AG04450 (cell line): Measurements from ENCODE around the gene ARHGAP18. TPM values are rescaled to one million over a fixed set of nuclear protein-coding genes. Genes with fewer than 3 reads are reported as not detected.

ENCODE experiments used
- CTCF ChIA-PET: fragments of 300-600, 350-600 bp; formaldehyde crosslinking; extraction: SDS; loops from one replicate; lab custom pipeline; 2022; ENCODE audit warnings: antibody characterized with exemption, inconsistent platforms; lab: Charles Lee
- POLR2A ChIA-PET: fragments of 350-600 bp; formaldehyde crosslinking; extraction: SDS; loops from one replicate; lab custom pipeline; 2021; ENCODE audit warnings: antibody characterized with exemption, inconsistent platforms; lab: Yijun Ruan, JAX
- DNase-seq: peaks from one replicate; pipeline ENCODE4 v3.0.0-alpha.2; 2011; ENCODE audit warnings: low read depth, low spot score
- H3K27ac ChIP-seq: one replicate; pipeline ENCODE4 v1.5.1; 2012; ENCODE audit warnings: low read depth, low read length, control low read depth
- H3K27me3 ChIP-seq: one replicate; pipeline ENCODE4 v1.6.0; 2012; ENCODE audit warnings: low read length; ENCODE audit not compliant: control insufficient read depth, insufficient read depth
- H3K4me3 ChIP-seq: 2 replicates; pipeline ENCODE4 v1.5.1; 2011; ENCODE audit warnings: mild to moderate bottlenecking, low read depth, low read length, control low read depth
- H3K9me3 ChIP-seq: 2 replicates; pipeline ENCODE4 v1.5.1; 2012; ENCODE audit warnings: low read length; ENCODE audit not compliant: control insufficient read depth, insufficient read depth
- polyA plus RNA-seq: library from polyadenylated mRNA; depleted of rRNA; stranded (reverse); fragments of >200 nt; gene quantifications from 2 replicates; pipeline ENCODE4 v1.2.3, GENCODE V29; 2011
- TF ChIP-seq, protein P1 (sequence below): IDR thresholded peaks from 2 replicates; pipeline ENCODE4 v1.5.1; 2011; ENCODE audit warnings: low read depth, low read length, control low read depth, inconsistent platforms

ARHGAP18 gene
- polyA plus RNA-seq, 1 experiment: 13.9 TPM

DNA sequence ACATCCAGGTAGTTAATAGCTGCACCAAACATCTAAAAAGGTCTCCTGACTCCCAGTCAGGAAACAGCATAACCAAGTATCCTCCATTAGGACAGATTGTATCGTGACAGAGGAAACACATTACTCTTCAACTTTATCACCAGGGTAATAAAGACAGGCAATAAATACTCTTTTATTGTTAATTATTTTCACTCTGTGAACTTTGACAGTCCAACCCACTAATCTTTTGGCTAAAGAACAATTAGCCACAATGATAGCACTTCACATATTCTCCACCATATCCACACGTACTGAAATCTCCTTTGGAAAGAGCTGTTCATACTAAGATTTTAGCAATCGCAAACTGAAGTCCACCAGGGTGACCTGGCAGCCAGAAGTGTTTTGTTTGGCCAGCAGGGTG is 46.4 kb downstream of the ARHGAP18 start:
- no peak overlapping the region for H3K4me3 ChIP-seq
- H3K27ac ChIP-seq: no peak overlapping the region
- H3K27me3 ChIP-seq: no peaks in the 10 kb centered on the region
- POLR2A ChIA-PET: no interaction called here
- TF ChIP-seq, protein P1, sequence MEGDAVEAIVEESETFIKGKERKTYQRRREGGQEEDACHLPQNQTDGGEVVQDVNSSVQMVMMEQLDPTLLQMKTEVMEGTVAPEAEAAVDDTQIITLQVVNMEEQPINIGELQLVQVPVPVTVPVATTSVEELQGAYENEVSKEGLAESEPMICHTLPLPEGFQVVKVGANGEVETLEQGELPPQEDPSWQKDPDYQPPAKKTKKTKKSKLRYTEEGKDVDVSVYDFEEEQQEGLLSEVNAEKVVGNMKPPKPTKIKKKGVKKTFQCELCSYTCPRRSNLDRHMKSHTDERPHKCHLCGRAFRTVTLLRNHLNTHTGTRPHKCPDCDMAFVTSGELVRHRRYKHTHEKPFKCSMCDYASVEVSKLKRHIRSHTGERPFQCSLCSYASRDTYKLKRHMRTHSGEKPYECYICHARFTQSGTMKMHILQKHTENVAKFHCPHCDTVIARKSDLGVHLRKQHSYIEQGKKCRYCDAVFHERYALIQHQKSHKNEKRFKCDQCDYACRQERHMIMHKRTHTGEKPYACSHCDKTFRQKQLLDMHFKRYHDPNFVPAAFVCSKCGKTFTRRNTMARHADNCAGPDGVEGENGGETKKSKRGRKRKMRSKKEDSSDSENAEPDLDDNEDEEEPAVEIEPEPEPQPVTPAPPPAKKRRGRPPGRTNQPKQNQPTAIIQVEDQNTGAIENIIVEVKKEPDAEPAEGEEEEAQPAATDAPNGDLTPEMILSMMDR: no peak
- H3K9me3 ChIP-seq: no peaks in the 10 kb centered on the region; the same call in 1 of the 2 replicates
- no peak for DNase-seq
- CTCF ChIA-PET: interaction anchor here (4.5 kb wide), 1 partner anchor 66 kb away, joined by 29 read pairs; no protein-coding TSS in a partner anchor

DNA sequence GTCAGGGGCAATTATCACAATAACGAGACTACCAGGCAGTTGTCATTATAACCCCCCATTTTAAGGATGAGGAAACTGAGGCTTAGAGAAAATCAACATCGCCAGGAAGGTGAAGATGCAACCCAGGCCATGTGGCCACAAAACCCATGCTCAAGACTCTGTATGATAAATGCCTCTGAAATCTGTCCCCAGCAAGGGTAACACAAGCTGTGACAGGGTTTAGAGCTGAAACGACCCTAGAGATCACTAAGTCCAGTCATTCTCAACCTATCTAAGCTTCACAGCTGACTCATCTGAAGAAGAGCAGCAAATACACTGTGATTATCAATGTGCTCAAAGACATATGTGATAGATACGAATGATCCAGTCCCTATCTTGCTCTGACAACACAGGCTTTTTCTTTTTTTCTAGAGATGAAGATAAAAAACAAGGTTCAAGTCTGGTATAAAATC is 47.0 kb downstream of the ARHGAP18 start:
- ChIA-PET CTCF (interaction anchor here (4.5 kb wide), 1 partner anchor 65 kb away, joined by 29 read pairs; no protein-coding TSS in a partner anchor), POLR2A (no interaction called here)
- no peak for DNase-seq
- Histone ChIP-seq H3K4me3 (no peak overlapping the region), H3K27ac (no peak overlapping the region), H3K9me3 (no peaks in the 10 kb centered on the region; the same call in 1 of the 2 replicates), H3K27me3 (no peaks in the 10 kb centered on the region)
- TF ChIP-seq, protein P1: no peak

DNA sequence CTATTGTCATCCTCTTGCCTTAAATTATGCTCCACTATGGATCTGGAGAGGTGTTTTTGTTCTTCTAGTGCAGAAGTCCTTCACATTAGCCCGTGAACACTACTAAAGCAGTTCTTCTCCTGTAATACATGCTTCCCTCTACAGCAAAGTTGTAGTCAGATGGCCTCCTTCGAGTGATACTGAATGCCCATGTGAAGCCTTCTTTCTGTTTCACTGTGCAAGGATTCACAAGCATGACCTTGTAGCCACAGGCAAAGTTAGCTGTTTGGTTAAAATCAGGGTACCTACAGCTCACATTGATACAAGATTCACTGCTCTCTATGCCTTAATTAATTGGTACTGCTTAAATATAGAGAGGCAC is 47.6 kb downstream of the ARHGAP18 start:
- no peak for DNase-seq
- H3K27ac ChIP-seq: no peak overlapping the region
- ChIA-PET CTCF (interaction anchor here (1.8 to 4.5 kb wide), 2 partner anchors 9 to 64 kb away, joined by 7 to 29 read pairs; no protein-coding TSS in a partner anchor), POLR2A (no interaction called here)
- no peaks in the 10 kb centered on the region; the same call in 1 of the 2 replicates for H3K9me3 ChIP-seq
- no peaks in the 10 kb centered on the region for H3K27me3 ChIP-seq
- H3K4me3 ChIP-seq: no peak overlapping the region
- TF ChIP-seq, protein P1: no peak

DNA sequence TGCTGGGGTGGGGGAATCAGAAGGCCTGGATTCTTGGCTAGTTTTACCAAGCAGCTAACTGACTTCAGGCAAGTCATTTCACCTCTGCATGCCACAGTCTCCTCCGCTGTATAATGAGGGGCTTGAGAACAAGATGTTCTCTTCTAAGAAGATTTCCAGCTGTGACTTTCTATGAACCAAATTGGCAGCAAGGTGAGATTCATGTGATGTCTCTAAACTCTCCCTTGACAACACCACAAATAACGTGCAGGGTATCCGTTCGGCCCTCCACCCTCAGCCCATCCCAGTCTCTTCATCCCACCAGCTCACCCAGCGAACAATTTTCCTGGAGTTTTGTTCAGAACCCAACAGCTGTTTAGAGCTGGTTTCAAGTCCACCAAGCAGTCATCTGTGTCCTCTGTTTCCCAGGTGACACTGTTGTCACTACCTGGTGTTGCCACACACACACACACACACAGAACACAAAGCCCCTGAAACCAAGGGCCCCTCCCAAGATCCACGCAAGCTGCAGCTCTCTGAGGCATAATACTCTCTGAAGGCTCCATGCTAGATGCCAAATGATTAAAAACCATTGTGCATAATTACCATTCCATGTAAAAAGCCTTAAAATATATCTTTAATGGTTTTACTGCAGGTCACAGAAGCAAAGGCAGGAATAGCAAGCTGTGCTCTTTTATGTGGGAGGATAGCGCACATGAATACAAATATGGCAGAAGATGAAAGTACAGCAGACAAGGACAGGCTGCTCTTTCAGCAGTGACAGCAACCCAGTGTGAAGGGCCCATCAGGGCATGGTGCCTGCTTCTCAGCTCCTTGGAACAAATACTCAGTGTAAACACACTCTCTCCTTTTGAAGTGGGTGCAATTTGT is 48.2 kb downstream of the ARHGAP18 start:
- H3K27me3 ChIP-seq: no peaks in the 10 kb centered on the region
- DNase-seq: no peak
- H3K4me3 ChIP-seq: no peak overlapping the region
- H3K27ac ChIP-seq: no peak overlapping the region
- ChIA-PET POLR2A (no interaction called here), CTCF (interaction anchor here (0.6 to 4.5 kb wide), 3 partner anchors 10 to 121 kb away, joined by 3 to 29 read pairs (median 7); no protein-coding TSS in a partner anchor)
- TF ChIP-seq, protein P1: no peak
- no peaks in the 10 kb centered on the region; the same call in 1 of the 2 replicates for H3K9me3 ChIP-seq

DNA sequence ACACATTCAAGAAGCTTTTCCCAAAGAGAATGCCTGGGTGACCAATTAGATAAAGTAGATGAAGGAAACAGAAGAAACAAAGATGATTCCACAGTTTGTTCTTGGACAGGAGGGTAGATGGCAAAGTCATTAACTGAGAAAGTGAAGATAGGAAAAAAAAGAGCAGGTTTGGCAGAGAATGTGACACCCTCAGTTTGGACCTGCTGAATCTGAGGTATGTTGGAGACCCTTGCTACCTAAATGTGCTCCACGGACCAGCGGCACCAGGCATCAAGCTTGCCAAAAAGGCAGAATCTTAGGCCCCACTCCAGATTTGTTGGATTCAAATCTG is 49.7 kb downstream of the ARHGAP18 start:
- ChIA-PET CTCF (interaction anchor here (4.5 kb wide), 1 partner anchor 62 kb away, joined by 29 read pairs; no protein-coding TSS in a partner anchor), POLR2A (interaction anchor here (0.6 kb wide), 1 partner anchor 11 kb away, joined by 10 read pairs; no protein-coding TSS in a partner anchor)
- H3K4me3 ChIP-seq: no peak overlapping the region
- no peaks in the 10 kb centered on the region for H3K27me3 ChIP-seq
- H3K9me3 ChIP-seq: no peaks in the 10 kb centered on the region; the same call in 1 of the 2 replicates
- TF ChIP-seq, protein P1: no peak
- H3K27ac ChIP-seq: no peak overlapping the region
- DNase-seq: no peak
